ENCODE measurements around the gene CGB3. TPM values are rescaled to one million over a fixed set of nuclear protein-coding genes. Genes with fewer than 3 reads are reported as not detected.
"Not testable (repeated sequence)": the region's sequence is repeated elsewhere in the genome, so short reads cannot be mapped to it uniquely, and the experiment has no call there.

The CGB3 gene
- total RNA-seq, 1 donor from 2014 or later, result not detected

DNA sequence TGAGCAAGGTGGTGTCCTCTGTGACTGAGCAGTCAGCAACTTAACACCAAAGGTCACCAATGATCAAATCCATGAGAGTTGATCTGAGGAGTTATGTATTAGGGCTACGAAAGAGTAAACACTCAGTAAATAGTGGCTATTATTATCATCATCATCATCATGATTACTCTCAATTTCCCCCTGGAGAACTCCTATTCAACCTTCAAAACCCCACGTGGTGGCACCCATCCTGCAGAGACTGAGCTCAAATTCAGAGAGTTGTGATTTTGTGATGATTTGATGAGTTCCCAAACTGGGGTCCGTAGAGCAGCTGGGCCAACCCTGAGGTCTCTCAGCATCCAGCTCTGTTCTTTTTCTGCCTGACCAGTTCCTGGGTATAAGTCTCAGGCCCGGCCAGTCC, 25.7 kb upstream of the CGB3 start:
- intact Hi-C loops (cut with DNase I); ATAC-seq; DNase-seq (ENCODE audit: missing footprints): not testable (repeated sequence)

DNA sequence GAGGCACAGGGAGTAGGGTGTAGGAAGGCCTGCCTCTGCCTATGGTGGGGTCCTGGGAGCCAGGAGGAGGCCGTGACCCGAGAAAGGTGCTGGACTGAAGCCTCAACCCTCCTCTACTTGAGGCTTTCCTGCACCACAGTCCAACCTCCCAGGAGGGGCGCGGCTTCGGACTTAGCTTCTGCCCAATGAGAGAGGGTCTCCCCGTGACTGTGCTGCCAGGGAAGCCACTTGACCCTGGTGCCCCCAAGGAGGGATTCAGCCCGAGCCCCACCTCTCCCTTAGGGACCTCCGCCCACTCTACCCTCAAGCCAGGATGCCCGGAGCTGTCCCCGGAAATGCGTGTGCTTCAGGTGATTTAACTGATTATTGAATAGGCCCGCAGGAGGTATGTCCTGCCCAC, 24.9 kb upstream of the CGB3 start, which contains the start of gene CGB8:
Gene CGB8, minus strand, starts transcription at position 101 of the 400 bp plus-strand sequence. CDS start 372 bp downstream, outside the sequence.
- DNase-seq (ENCODE audit: missing footprints); ATAC-seq; intact Hi-C loops (cut with DNase I): not testable (repeated sequence)

DNA sequence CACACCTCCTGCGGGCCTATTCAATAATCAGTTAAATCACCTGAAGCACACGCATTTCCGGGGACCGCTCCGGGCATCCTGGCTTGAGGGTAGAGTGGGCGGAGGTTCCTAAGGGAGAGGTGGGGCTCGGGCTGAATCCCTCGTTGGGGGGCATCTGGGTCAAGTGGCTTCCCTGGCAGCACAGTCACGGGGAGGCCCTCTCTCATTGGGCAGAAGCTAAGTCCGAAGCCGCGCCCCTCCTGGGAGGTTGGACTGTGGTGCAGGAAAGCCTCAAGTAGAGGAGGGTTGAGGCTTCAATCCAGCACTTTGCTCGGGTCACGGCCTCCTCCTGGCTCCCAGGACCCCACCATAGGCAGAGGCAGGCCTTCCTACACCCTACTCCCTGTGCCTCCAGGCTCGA, 19.4 kb upstream of the CGB3 start, which contains the start of gene CGB5:
Gene CGB5, plus strand, starts transcription at position 301 of the 400 bp plus-strand sequence. CDS start 362 bp downstream, outside the sequence.
- intact Hi-C loops (cut with DNase I); DNase-seq (ENCODE audit: missing footprints): not testable (repeated sequence)

DNA sequence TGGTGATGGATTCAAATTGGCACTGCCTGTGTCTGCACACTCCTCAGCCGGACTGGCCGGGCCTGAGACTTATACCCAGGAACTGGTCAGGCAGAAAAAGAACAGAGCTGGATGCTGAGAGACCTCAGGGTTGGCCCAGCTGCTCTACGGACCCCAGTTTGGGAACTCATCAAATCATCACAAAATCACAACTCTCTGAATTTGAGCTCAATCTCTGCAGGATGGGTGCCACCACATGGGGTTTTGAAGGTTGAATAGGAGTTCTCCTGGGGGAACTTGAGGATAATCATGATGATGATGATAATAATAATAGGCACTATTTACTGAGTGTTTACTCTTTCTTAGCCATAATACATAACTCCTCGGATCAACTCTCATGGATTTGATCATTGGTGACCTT, 18.5 kb upstream of the CGB3 start:
- DNase-seq (ENCODE audit: missing footprints); intact Hi-C loops (cut with DNase I); ATAC-seq: not testable (repeated sequence)

More for the DNA sequence above, 19.4 kb upstream of the CGB3 start, which contains the start of gene CGB5:
- not testable (repeated sequence) for ATAC-seq

DNA sequence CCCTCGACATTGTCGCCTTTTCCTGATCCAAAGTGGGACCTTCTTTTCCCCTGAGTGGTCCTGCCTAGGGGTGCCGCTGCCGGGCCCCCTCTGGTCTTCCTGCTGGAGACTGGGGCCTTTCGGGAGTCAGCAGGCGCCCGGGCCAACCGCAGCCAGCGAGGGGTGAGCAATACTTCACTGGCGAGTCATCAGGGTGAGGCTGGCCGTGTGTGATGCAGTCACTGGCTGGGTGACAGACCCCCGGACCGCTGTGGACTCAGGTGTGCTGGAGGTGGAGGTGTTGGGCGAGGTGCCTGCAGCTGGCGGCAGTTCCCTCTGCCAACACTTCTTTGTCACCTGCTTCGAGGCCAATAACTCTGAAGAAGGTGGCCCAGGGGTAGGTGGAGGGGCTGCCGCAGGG, 18.0 kb upstream of the CGB3 start:
- no peak for ATAC-seq
- no peak for DNase-seq (ENCODE audit: missing footprints)
- intact Hi-C loops (cut with DNase I), result no loop called here

DNA sequence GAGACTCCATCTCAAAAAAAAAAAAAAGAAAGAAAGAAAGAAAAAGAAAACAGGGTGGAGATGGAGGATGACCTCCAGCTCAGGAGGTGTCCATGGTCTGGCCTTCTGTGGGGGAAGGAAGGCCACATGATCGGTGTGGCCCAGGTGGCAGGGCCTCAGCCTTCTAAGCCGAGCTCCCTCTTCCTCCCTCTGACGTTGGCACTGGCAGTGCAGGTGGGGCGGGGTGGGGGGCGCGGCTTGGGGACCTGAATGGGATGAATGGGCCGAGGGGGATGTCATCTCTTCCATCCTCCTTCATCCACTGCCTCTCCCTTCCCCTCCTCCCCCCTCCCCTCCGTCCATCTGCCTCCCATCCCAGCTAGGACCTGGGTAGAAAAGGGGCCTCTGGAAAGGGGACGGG, 15.6 kb upstream of the CGB3 start:
- ATAC-seq; intact Hi-C loops (cut with DNase I); DNase-seq (ENCODE audit: missing footprints): not testable (repeated sequence)

DNA sequence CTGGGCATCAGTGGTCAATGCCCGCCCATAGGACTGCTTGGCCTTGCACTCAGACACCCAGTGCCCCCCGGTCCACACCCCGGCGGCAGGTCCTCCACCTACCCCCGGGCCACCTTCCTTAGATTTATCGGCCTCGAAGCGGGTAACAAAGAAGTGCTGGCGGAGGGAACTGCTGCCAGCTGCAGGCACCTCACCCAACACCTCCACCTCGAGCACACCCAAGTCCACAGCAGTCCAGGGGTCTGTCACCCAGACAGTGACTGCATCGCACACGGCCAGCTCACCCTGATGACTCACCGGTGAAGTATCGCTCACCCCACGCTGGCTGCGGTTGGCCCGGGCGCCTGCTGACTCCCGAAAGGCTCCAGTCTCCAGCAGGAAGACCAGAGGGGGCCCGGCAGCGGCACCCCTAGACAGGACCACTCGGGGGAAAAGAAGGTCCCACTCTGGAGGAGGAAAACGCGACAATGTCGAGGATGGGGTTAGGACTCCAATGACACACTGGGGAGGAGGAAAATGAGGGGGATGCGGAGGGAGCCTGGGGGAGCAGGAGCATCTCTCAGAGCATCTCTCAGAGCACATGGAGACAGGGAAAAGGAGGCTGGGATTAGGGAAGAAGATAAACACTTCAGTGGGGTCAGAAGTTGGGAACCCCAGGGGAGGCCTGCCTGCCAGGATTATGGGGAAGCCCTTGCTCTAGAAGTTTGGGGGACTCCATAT, 14.6 kb upstream of the CGB3 start:
- ATAC-seq; DNase-seq (ENCODE audit: missing footprints): not testable (repeated sequence)

DNA sequence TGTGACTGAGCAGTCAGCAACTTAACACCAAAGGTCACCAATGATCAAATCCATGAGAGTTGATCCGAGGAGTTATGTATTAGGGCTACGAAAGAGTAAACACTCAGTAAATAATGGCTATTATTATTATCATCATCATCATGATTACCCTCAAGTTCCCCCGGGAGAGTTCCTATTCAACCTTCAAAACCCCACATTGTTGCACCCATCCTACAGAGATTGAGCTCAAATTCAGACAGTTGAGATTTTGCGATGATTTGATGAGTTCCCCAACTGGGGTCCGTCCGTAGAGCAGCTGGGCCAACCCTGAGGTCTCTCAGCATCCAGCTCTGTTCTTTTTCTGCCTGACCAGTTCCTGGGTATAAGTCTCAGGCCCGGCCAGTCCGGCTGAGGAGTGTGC, 14.0 kb upstream of the CGB3 start:
- intact Hi-C loops (cut with DNase I); DNase-seq (ENCODE audit: missing footprints); ATAC-seq: not testable (repeated sequence)

More for the DNA sequence above, 14.6 kb upstream of the CGB3 start:
- intact Hi-C loops (cut with DNase I), result not testable (repeated sequence)

DNA sequence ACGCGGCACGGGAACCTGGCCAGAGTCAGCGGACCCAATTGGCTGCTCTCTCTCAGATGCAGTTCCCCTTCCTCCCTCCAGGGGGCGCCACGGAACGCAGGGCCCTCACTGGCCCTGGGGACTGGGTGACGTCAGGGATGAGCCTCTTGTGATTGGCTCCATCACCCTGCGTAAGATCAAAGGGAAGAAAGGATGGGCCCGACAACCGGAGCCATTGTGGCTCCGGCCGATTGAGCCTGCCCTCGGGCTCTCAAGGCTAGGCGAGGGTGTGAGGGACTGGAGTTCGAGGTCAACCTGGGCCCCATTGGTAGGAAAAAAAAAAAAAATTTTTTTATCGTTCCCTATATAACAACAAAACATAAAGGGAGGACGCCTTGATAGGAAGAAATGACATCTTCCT, 12.7 kb upstream of the CGB3 start, which contains the start of gene CGB1:
Gene CGB1, minus strand, starts transcription at position 81 of the 400 bp plus-strand sequence. CDS start 184 bp downstream, outside the sequence.
- intact Hi-C loops (cut with DNase I); DNase-seq (ENCODE audit: missing footprints); ATAC-seq: not testable (repeated sequence)

DNA sequence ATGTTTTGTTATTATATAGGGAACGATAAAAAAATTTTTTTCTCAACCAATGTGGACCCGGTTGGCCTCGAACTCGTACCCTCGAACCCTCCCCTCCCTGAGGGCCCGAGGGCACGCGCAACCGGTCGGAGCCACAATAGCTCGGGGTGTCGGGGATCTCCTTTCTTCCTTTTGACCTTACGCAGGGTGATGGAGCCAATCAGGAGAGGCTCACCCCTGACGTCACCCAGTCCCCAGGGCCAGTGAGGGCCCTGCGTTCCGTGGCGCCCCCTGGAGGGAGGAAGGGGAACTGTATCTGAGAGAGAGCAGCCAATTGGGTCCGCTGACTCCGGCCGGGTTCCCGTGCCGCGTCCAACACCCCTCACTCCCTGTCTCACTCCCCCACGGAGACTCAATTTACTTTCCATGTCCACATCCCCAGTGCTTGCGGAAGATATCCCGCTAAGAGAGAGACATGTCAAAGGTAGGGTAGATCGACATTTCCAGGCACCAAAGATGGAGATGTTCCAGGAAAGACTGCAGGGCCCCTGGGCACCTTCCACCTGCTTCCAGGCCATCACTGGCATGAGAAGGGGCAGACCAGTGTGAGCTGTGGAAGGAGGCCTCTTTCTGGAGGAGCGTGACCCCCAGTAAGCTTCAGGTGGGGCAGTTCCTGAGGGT, 7.6 kb upstream of the CGB3 start, which contains the start of gene CGB2:
Gene CGB2, plus strand, starts transcription at position 249 of the 660 bp plus-strand sequence. Its CDS starts 206 bp downstream, at position 455.
- intact Hi-C loops (cut with DNase I); ATAC-seq: not testable (repeated sequence)

DNA sequence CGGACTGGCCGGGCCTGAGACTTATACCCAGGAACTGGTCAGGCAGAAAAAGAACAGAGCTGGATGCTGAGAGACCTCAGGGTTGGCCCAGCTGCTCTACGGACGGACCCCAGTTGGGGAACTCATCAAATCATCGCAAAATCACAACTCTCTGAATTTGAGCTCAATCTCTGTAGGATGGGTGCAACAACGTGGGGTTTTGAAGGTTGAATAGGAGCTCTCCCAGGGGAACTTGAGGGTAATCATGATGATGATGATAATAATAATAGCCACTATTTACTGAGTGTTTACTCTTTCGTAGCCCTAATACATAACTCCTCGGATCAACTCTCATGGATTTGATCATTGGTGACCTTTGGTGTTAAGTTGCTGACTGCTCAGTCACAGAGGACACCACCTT, 6.2 kb upstream of the CGB3 start:
- DNase-seq (ENCODE audit: missing footprints); intact Hi-C loops (cut with DNase I); ATAC-seq: not testable (repeated sequence)

More for the DNA sequence above, 7.6 kb upstream of the CGB3 start, which contains the start of gene CGB2:
- not testable (repeated sequence) for DNase-seq (ENCODE audit: missing footprints)

DNA sequence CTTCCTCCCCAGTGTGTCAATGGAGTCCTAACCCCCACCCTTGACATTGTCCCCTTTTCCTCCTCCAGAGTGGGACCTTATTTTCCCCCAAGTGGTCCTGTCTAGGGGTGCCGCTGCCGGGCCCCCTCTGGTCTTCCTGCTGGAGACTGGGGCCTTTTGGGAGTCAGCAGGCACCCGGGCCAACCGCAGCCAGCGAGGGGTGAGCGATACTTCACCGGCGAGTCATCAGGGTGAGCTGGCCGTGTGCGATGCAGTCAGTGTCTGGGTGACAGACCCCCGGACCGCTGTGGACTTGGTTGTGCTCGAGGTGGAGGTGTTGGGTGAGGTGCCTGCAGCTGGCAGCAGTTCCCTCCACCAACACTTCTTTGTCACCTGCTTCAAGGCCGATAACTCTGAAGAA, 5.6 kb upstream of the CGB3 start:
- not testable (repeated sequence) for DNase-seq (ENCODE audit: missing footprints); ATAC-seq

DNA sequence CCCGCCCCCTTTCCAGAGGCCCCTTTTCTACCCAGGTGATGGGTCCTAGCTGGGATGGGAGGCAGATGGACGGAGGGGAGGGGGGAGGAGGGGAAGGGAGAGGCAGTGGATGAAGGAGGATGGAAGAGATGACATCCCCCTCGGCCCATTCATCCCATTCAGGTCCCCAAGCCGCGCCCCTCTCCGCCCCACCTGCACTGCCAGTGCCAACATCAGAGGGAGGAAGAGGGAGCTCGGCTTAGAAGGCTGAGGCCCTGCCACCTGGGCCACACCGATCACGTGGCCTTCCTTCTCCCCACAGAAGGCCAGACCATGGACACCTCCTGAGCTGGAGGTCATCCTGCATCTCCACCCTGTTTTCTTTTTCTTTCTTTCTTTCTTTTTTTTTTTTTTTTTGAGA, 4.6 kb upstream of the CGB3 start:
- DNase-seq (ENCODE audit: missing footprints); intact Hi-C loops (cut with DNase I); ATAC-seq: not testable (repeated sequence)

More for the DNA sequence above, 5.6 kb upstream of the CGB3 start:
- intact Hi-C loops (cut with DNase I), result not testable (repeated sequence)

DNA sequence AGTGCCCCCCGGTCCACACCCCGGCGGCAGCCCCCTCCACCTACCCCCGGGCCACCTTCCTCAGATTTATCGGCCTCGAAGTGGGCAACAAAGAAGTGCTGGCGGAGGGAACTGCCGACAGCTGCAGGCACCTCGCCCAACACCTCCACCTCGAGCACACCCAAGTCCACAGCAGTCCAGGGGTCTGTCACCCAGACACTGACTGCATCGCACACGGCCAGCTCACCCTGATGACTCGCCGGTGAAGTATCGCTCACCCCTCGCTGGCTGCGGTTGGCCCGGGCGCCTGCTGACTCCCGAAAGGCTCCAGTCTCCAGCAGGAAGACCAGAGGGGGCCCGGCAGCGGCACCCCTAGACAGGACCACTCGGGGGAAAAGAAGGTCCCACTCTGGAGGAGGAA, 1.5 kb upstream of the CGB3 start:
- ATAC-seq; DNase-seq (ENCODE audit: missing footprints); intact Hi-C loops (cut with DNase I): not testable (repeated sequence)

DNA sequence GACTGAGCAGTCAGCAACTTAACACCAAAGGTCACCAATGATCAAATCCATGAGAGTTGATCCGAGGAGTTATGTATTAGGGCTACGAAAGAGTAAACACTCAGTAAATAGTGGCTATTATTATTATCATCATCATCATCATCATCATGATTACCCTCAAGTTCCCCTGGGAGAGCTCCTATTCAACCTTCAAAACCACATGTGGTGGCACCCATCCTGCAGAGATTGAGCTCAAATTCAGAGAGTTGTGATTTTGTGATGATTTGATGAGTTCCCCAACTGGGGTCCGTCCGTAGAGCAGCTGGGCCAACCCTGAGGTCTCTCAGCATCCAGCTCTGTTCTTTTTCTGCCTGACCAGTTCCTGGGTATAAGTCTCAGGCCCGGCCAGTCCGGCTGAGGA, 955 bp upstream of the CGB3 start:
- ATAC-seq; DNase-seq (ENCODE audit: missing footprints); intact Hi-C loops (cut with DNase I): not testable (repeated sequence)

DNA sequence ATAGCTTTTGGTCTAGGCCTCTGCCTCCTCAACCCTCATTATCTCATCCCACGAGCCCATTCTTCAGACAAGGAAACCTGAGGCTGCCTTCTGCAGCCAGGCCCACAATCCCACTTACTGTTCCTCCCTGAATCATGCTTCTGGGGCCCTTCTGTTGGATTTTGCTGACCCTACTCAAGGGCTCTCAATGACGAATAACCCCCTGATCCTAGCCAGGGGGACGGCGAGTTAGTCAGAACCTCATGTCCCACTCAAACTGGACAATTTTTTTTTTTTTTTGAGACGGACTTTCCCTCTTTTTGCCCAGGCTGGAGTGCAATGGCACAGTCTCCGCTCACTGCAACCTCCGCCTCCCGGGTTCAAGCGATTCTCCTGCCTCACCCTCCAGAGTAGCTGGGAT, 2.0 kb downstream of the CGB3 start:
- ATAC-seq (no peak), DNase-seq (ENCODE audit: missing footprints) (no peak)
- intact Hi-C loops (cut with DNase I), result no loop called here

DNA sequence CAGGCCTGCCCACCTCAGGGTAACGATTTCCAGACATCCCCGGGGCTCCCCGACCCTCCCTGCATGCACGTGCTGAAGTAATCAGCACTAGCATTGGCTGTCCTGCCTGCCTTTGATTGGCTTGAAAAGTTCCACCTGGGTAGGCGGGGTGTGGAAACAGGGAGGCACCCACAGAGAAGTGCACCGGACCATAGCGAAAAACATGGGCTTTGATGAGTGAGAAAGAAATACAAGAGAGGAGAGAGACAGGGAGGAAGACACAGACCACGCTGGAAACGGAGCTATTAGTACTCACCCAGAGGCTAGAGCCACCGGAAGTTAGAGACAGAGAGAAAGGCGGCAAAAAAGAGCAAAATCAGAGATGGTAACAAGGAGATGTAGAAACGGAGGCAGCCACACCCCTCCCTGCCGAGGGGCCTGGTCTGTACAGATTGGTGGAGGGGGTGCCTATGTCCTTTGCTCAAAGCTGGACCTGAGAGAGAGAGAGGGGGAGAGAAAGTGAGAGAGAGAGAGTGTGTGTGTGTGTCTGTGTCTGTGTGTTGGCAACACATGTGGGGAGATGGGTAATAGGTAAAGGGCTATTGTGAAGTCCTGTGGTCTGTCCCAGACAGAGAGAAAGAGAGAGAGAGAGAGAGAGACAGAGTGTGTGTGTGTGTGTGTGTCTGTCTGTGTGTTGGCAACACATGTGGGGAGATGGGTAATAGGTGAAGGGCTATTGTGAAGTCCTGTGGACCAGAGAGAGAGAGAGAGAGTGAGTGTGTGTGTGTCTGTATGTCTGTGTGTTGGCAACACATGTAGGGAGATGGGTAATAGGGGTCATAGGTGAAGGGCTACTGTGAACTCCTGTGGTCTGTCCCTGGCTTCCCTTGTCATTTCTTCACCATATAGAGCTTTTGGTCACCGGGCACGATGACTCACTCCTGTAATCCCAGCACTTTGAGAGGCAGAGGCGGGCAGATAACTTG, 2.9 kb downstream of the CGB3 start:
- intact Hi-C loops (cut with DNase I), result no loop called here
- DNase-seq (ENCODE audit: missing footprints) (no peak), ATAC-seq (no peak)

DNA sequence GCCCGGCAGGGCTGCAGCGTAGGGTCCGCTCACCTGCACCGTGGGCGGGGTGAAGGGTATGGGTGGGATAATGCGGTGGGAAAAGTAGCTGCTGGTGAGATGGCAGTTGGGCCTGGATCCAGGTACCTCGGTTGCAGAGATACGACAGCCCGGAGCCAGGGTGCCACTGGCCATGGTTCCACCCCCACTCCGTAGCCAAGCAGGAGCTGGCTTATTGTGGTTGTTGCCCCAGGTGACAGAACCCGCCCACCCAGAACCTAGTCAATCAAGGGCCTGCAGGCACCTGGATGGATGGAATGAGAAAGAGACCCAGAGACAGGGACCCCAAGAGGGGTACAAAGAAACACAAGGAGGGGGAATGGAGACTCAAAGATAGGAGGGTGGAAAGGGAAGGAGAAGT, 3.8 kb downstream of the CGB3 start:
- DNase-seq (ENCODE audit: missing footprints), result no peak
- ATAC-seq, result no peak
- intact Hi-C loops (cut with DNase I), result no loop called here

Data from Right ventricle myocardium inferior (tissue), 1 donor.